HG03045 (cell line): ENCODE data around the gene C2orf68.
"Not testable (repeated sequence)": the region's sequence is repeated elsewhere in the genome, so short reads cannot be mapped to it uniquely, and the experiment has no call there.

Source experiments
- ATAC-seq: cut with Tn5 transposase; IDR thresholded peaks from one replicate; pipeline ENCODE4 v1.9.1; 2021; ENCODE audit warnings: mild to moderate bottlenecking, moderate library complexity; ENCODE audit not compliant: unreplicated experiment

Gene C2orf68

GRCh38 chr2:85599468-85600234, 12.2 kb downstream of the C2orf68 start:
- no peak for ATAC-seq

GRCh38 chr2:85598594-85599340, 13.1 kb downstream of the C2orf68 start:
- ATAC-seq, result no peak

GRCh38 chr2:85597241-85597640, 14.6 kb downstream of the C2orf68 start:
- ATAC-seq, result no peak

GRCh38 chr2:85596486-85597143, 15.3 kb downstream of the C2orf68 start:
- ATAC-seq, result no peak

GRCh38 chr2:85596026-85596333, 15.9 kb downstream of the C2orf68 start:
- no peak for ATAC-seq

GRCh38 chr2:85595301-85596025, 16.4 kb downstream of the C2orf68 start, which contains the start of gene RNF181:
Gene RNF181 (plus strand): TSS chr2:85595745. CDS start chr2:85595764, 19 bp downstream.
- peak; percentile 98 for ATAC-seq

- no peak for ATAC-seq
Measured at GRCh38 chr2:85594715-85595300, 17.1 kb downstream of the C2orf68 start.

- ATAC-seq, result no peak
Measured at GRCh38 chr2:85593023-85593422, 18.8 kb downstream of the C2orf68 start.

GRCh38 chr2:85592299-85592698, 19.6 kb downstream of the C2orf68 start:
- not testable (repeated sequence) for ATAC-seq

GRCh38 chr2:85591563-85591962, 20.3 kb downstream of the C2orf68 start:
- no peak for ATAC-seq

GRCh38 chr2:85590950-85591349, 20.9 kb downstream of the C2orf68 start:
- ATAC-seq, result no peak

GRCh38 chr2:85589982-85590791, 21.7 kb downstream of the C2orf68 start:
- no peak for ATAC-seq

GRCh38 chr2:85589181-85589580, 22.7 kb downstream of the C2orf68 start:
- ATAC-seq, result no peak

- no peak for ATAC-seq
Measured at GRCh38 chr2:85588645-85589044, 23.2 kb downstream of the C2orf68 start.

GRCh38 chr2:85588236-85588635, 23.6 kb downstream of the C2orf68 start:
- ATAC-seq, result no peak

- ATAC-seq, result no peak
Measured at GRCh38 chr2:85585781-85586105, 26.1 kb downstream of the C2orf68 start.

GRCh38 chr2:85584857-85585780, 26.7 kb downstream of the C2orf68 start:
- ATAC-seq, result peak; percentile 43

GRCh38 chr2:85584354-85584856, 27.5 kb downstream of the C2orf68 start, which contains the start of gene VAMP5:
Gene VAMP5 (plus strand): TSS chr2:85584431. CDS start chr2:85584491, 60 bp downstream.
- ATAC-seq, result peak; percentile 53
